MCF 10A (cell line): ENCODE measurements around the gene SOX9. TPM values are rescaled to one million over a fixed set of nuclear protein-coding genes. Genes with fewer than 3 reads are reported as not detected.

Experiments used
- Bru-seq: library from RNA; stranded (reverse); fragments of 400-500 nt; gene quantifications from one replicate; lab custom pipeline; 2021; lab: Mats Ljungman, UMichigan
- BruChase-seq, 2 experiments: library from RNA; stranded (reverse); fragments of 400-500 nt; gene quantifications; one replicate each; lab custom pipeline; 2021; lab: Mats Ljungman, UMichigan
- BruUV-seq: library from RNA; stranded (reverse); fragments of 400-500 nt; replicated peaks from 2 replicates; lab custom pipeline; 2021; lab: Mats Ljungman, UMichigan
- CTCF ChIA-PET: fragments of 300-600 bp; sonication (Branson Sonifier 250); formaldehyde crosslinking; extraction: SDS; loops from one replicate; lab custom pipeline; 2021; ENCODE audit warnings: antibody characterized with exemption, inconsistent platforms; lab: Yijun Ruan, JAX
- POLR2A ChIA-PET: fragments of 300-600, 350-650 bp; sonication (Branson Sonifier 250); formaldehyde crosslinking; extraction: SDS; loops from one replicate; lab custom pipeline; 2020; ENCODE audit warnings: antibody characterized with exemption, inconsistent platforms; lab: Yijun Ruan, JAX
- DNase-seq: peaks from one replicate; pipeline ENCODE4 v3.0.0-alpha.2; 2018; ENCODE audit not compliant: unreplicated experiment
- H3K27ac Mint-ChIP-seq: one replicate; pipeline ENCODE4 v1.8.0; 2022; ENCODE audit warnings: mild to moderate bottlenecking, low read depth, mixed read lengths; ENCODE audit not compliant: unreplicated experiment
- H3K27me3 Mint-ChIP-seq: one replicate; pipeline ENCODE4 v1.8.0; 2022; ENCODE audit warnings: mixed read lengths; ENCODE audit not compliant: insufficient read depth, unreplicated experiment
- H3K36me3 Mint-ChIP-seq: one replicate; pipeline ENCODE4 v1.8.0; 2022; ENCODE audit warnings: mild to moderate bottlenecking, moderate library complexity, mixed read lengths; ENCODE audit not compliant: insufficient read depth, unreplicated experiment
- H3K4me1 Mint-ChIP-seq: one replicate; pipeline ENCODE4 v1.8.0; 2022; ENCODE audit warnings: mixed read lengths; ENCODE audit not compliant: insufficient read depth, unreplicated experiment
- H3K4me3 Mint-ChIP-seq: one replicate; pipeline ENCODE4 v1.8.0; 2022; ENCODE audit warnings: mild to moderate bottlenecking, moderate library complexity, mixed read lengths; ENCODE audit not compliant: unreplicated experiment
- H3K9me3 Mint-ChIP-seq: one replicate; pipeline ENCODE4 v1.8.0; 2022; ENCODE audit warnings: mixed read lengths; ENCODE audit not compliant: unreplicated experiment
- CTCF ChIP-seq: fragments of 200-600 bp; IDR thresholded peaks from one replicate; pipeline ENCODE4 v1.8.0; 2022; ENCODE audit warnings: antibody characterized with exemption, mild to moderate bottlenecking; ENCODE audit not compliant: unreplicated experiment
- intact Hi-C: fragments of 100-400 bp; cut with micrococcal nuclease; formaldehyde crosslinking; loops from 2 replicates; pipeline ENCODE4 v1.14.1; 2022
- long read RNA-seq: library from polyadenylated mRNA; stranded (forward); transcript quantifications from one replicate; pipeline ENCODE4 v2.0.0, GENCODE V29; 2022
- total RNA-seq: library from RNA; stranded (reverse); gene quantifications from 2 replicates; pipeline ENCODE4 v1.2.3, GENCODE V29; 2022

The SOX9 gene
- total RNA-seq (2.6 and 4.5 TPM in 2 replicates), Bru-seq, nascent RNA (percentile 55 among the genes with signal in this experiment), BruChase-seq, experiment 1, labeled RNA remaining after a 6-hour chase (percentile 49 among the genes with signal in this experiment), BruChase-seq, experiment 2, labeled RNA remaining after a 2-hour chase (percentile 63 among the genes with signal in this experiment)
- long read RNA-seq, transcript SOX9-201 (3 exons, 3,935 nt) = major isoform, 7 of 12 reads
- long read RNA-seq, partial matches to known transcripts = 5 of 12 reads
- long read RNA-seq, other reads (novel, unspliced or antisense) = 0 of 12 reads

GRCh38 chr17:72120642-72121163, at the start of gene SOX9:
Gene SOX9, plus strand, starts transcription at chr17:72121020. Its CDS starts 372 bp downstream, at chr17:72121392.
- intact Hi-C loops = loop anchor here (1.0 to 2.0 kb wide), 7 partner anchors 177 to 1002 kb away; no protein-coding TSS in a partner anchor
- H3K27ac Mint-ChIP-seq = peak within 1 kb of the TSS; percentile 46
- H3K4me3 Mint-ChIP-seq = peak within 1 kb of the TSS; percentile 97
- no peak for TF ChIP-seq CTCF
- POLR2A ChIA-PET = interaction anchor here (0.6 to 1.7 kb wide), 11 partner anchors 16 to 1354 kb away, joined by 3 to 8 read pairs (median 3); no protein-coding TSS in a partner anchor
- H3K36me3 Mint-ChIP-seq = no peaks in the 10 kb centered on the region
- peak; percentile 95 for DNase-seq
- no peaks in the 10 kb centered on the region for H3K9me3 Mint-ChIP-seq
- peaks cover 24% of the 10 kb centered on the region for H3K4me1 Mint-ChIP-seq
- no TSS peak for BruUV-seq
- CTCF ChIA-PET = interaction anchor here (0.6 to 1.7 kb wide), 9 partner anchors 11 to 1000 kb away, joined by 3 to 5 read pairs (median 3); no protein-coding TSS in a partner anchor
- no peaks in the 10 kb centered on the region for H3K27me3 Mint-ChIP-seq

- DNase-seq = no peak
- H3K9me3 Mint-ChIP-seq = no peaks in the 10 kb centered on the region
- intact Hi-C loops = no loop called here
- BruUV-seq = no TSS peak
- H3K27ac Mint-ChIP-seq = no peak overlapping the region
- H3K36me3 Mint-ChIP-seq = no peaks in the 10 kb centered on the region
- POLR2A ChIA-PET = no interaction called here
- CTCF ChIA-PET = no interaction called here
- no peak overlapping the region for H3K4me3 Mint-ChIP-seq
- no peaks in the 10 kb centered on the region for H3K27me3 Mint-ChIP-seq
- H3K4me1 Mint-ChIP-seq = no peaks in the 10 kb centered on the region
- no peak for TF ChIP-seq CTCF
These were observed 49.5 kb upstream of the SOX9 start for GRCh38 chr17:72071330-72071729.

GRCh38 chr17:72075995-72076677, 44.7 kb upstream of the SOX9 start:
- BruUV-seq = no TSS peak
- DNase-seq = no peak
- POLR2A ChIA-PET = interaction anchor here (0.7 to 1.7 kb wide), 4 partner anchors 10 to 606 kb away, joined by 3 to 4 read pairs (median 4); no protein-coding TSS in a partner anchor
- no peaks in the 10 kb centered on the region for H3K9me3 Mint-ChIP-seq
- no peaks in the 10 kb centered on the region for H3K36me3 Mint-ChIP-seq
- no peak overlapping the region for H3K27ac Mint-ChIP-seq
- CTCF ChIA-PET = no interaction called here
- peaks cover 10% of the 10 kb centered on the region for H3K4me1 Mint-ChIP-seq
- H3K4me3 Mint-ChIP-seq = no peak overlapping the region
- intact Hi-C loops = no loop called here
- TF ChIP-seq CTCF = no peak
- no peaks in the 10 kb centered on the region for H3K27me3 Mint-ChIP-seq

GRCh38 chr17:72076678-72077030, 44.2 kb upstream of the SOX9 start:
- BruUV-seq = no TSS peak
- H3K4me3 Mint-ChIP-seq = no peak overlapping the region
- H3K36me3 Mint-ChIP-seq = no peaks in the 10 kb centered on the region
- no peaks in the 10 kb centered on the region for H3K9me3 Mint-ChIP-seq
- DNase-seq = no peak
- CTCF ChIA-PET = interaction anchor here (0.7 kb wide), 1 partner anchor 1201 kb away, joined by 3 read pairs; no protein-coding TSS in a partner anchor
- no peak overlapping the region for H3K27ac Mint-ChIP-seq
- peaks cover 10% of the 10 kb centered on the region for H3K4me1 Mint-ChIP-seq
- no peak for TF ChIP-seq CTCF
- POLR2A ChIA-PET = interaction anchor here (1.7 kb wide), 1 partner anchor 9 kb away, joined by 4 read pairs; no protein-coding TSS in a partner anchor
- intact Hi-C loops = no loop called here
- H3K27me3 Mint-ChIP-seq = no peaks in the 10 kb centered on the region
